H1 (cell line): ENCODE results near the gene MZF1. TPM values are rescaled to one million over a fixed set of nuclear protein-coding genes. Genes with fewer than 3 reads are reported as not detected.

Experiments
- CTCF ChIA-PET: fragments of 300-600 bp; sonication (Branson Sonifier 250); formaldehyde crosslinking; loops from one replicate; lab custom pipeline; 2021; ENCODE audit not compliant: partially characterized antibody; lab: Charles Lee
- POLR2A ChIA-PET: fragments of 300-600 bp; sonication (Branson Sonifier 250); formaldehyde crosslinking; loops from one replicate; lab custom pipeline; 2021; ENCODE audit warnings: inconsistent platforms; ENCODE audit not compliant: partially characterized antibody; lab: Charles Lee
- DNase-seq, 2 experiments: peaks; one replicate each; pipeline versions ENCODE4 v3.0.0 to v3.0.0-alpha.2; 2010 to 2022; ENCODE audit warnings: low spot score in 2 of 2, low read depth in 1 of 2, mixed read lengths in 1 of 2
- FAIRE-seq: peaks from 2 replicates; lab custom pipeline; 2011; peaks lifted over from hg19 to GRCh38; lab: Jason Lieb, UNC
- H2AFZ ChIP-seq: 2 replicates; pipeline ENCODE4 v1.8.1; 2012; ENCODE audit warnings: low read length, inconsistent platforms
- H2AK5ac ChIP-seq: 2 replicates; pipeline ENCODE4 v1.6.1; 2013; ENCODE audit warnings: low read depth, low read length
- H2BK120ac ChIP-seq: replicated peaks from 2 replicates; pipeline ENCODE3; 2013; ENCODE audit warnings: low read depth, low read length, inconsistent platforms
- H2BK12ac ChIP-seq: 2 replicates; pipeline ENCODE4 v1.6.1; 2013; ENCODE audit warnings: low read depth, low read length
- H2BK15ac ChIP-seq: 2 replicates; pipeline ENCODE4 v1.6.1; 2013; ENCODE audit warnings: low read length
- H2BK20ac ChIP-seq: 2 replicates; pipeline ENCODE4 v1.6.1; 2013; ENCODE audit warnings: low read length
- H2BK5ac ChIP-seq: 2 replicates; pipeline ENCODE4 v1.6.1; 2013; ENCODE audit warnings: low read depth, low read length
- H3K14ac ChIP-seq: 2 replicates; pipeline ENCODE4 v1.6.1; 2013; ENCODE audit warnings: inconsistent platforms; ENCODE audit not compliant: insufficient read length
- H3K18ac ChIP-seq: 2 replicates; pipeline ENCODE4 v1.6.1; 2013; ENCODE audit warnings: low read length; ENCODE audit errors: extremely low read depth
- H3K23ac ChIP-seq: 2 replicates; pipeline ENCODE4 v1.6.1; 2013; ENCODE audit warnings: inconsistent platforms; ENCODE audit not compliant: insufficient read length
- H3K23me2 ChIP-seq: 2 replicates; pipeline ENCODE4 v1.6.1; 2013; ENCODE audit warnings: low read depth, low read length
- H3K27ac ChIP-seq: 2 replicates; pipeline ENCODE4 v1.6.1; 2011; ENCODE audit warnings: low read depth, low read length, inconsistent platforms
- H3K27me3 ChIP-seq, 4 experiments: replicated peaks in 1 of 4; 1 replicate in 1 of 4; 2 replicates in 3 of 4; pipeline versions ENCODE4 v1.6.1 to v1.8.1; 2011 to 2013; ENCODE audit warnings: low read length in 3 of 4, mild to moderate bottlenecking in 3 of 4, inconsistent platforms in 2 of 4, mixed read lengths in 2 of 4, moderate library complexity in 1 of 4; ENCODE audit not compliant: control insufficient read depth in 3 of 4, insufficient read depth in 3 of 4; ENCODE audit errors: extremely low read depth in 1 of 4
- H3K36me3 ChIP-seq, 4 experiments: 2 replicates each; pipeline versions ENCODE4 v1.6.1 to v1.8.1; 2011 to 2013; ENCODE audit warnings: mild to moderate bottlenecking in 4 of 4, low read length in 3 of 4, moderate library complexity in 2 of 4, control low read depth in 1 of 4, inconsistent platforms in 1 of 4; ENCODE audit not compliant: insufficient read depth in 4 of 4, control insufficient read depth in 2 of 4
- H3K4ac ChIP-seq: replicated peaks from 2 replicates; pipeline ENCODE3; 2013; ENCODE audit warnings: low read length, low read depth, mixed read lengths, inconsistent platforms; ENCODE audit not compliant: insufficient read length
- H3K4me1 ChIP-seq, 4 experiments: replicated peaks in 1 of 4; 1 replicate in 1 of 4; 2 replicates in 3 of 4; pipeline versions ENCODE4 v1.6.1 to v1.8.1; 2011 to 2013; ENCODE audit warnings: low read length in 3 of 4, inconsistent platforms in 2 of 4, mixed read lengths in 1 of 4; ENCODE audit not compliant: insufficient read depth in 4 of 4, control insufficient read depth in 3 of 4
- H3K4me2 ChIP-seq, 2 experiments: 2 replicates each; pipeline versions ENCODE4 v1.6.1 to v1.8.1; 2011 to 2013; ENCODE audit warnings: low read depth in 2 of 2, low read length in 2 of 2, control low read depth in 1 of 2, inconsistent platforms in 1 of 2, mild to moderate bottlenecking in 1 of 2; ENCODE audit not compliant: insufficient read depth in 1 of 2
- H3K4me3 ChIP-seq, 4 experiments: fragments of 200-600, 300-600 bp in 1 of 4; sonication (generic), shearing (Covaris generic), sonication (Bioruptor Twin) in 1 of 4; 2 replicates each; pipeline versions ENCODE4 v1.5.1 to v1.8.1; 2011 to 2016; ENCODE audit warnings: low read length in 4 of 4, low read depth in 3 of 4, control low read depth in 2 of 4, inconsistent platforms in 2 of 4, mild to moderate bottlenecking in 2 of 4, mixed read lengths in 1 of 4, moderate library complexity in 1 of 4; ENCODE audit not compliant: insufficient read depth in 2 of 4; ENCODE audit errors: extremely low read depth in 1 of 4
- H3K56ac ChIP-seq: replicated peaks from 2 replicates; pipeline ENCODE3; 2013; ENCODE audit warnings: low read depth, mild to moderate bottlenecking, mixed read lengths, low read length, inconsistent platforms; ENCODE audit not compliant: insufficient read length
- H3K79me1 ChIP-seq: 2 replicates; pipeline ENCODE4 v1.6.1; 2013; ENCODE audit warnings: low read depth, low read length, control low read depth
- H3K79me2 ChIP-seq, 2 experiments: 2 replicates each; pipeline versions ENCODE4 v1.6.1 to v1.8.1; 2012 to 2013; ENCODE audit warnings: low read length in 2 of 2, mild to moderate bottlenecking in 2 of 2, inconsistent platforms in 1 of 2; ENCODE audit not compliant: insufficient read depth in 2 of 2, control insufficient read depth in 1 of 2
- H3K9ac ChIP-seq, 4 experiments: replicated peaks in 1 of 4; 1 replicate in 1 of 4; 2 replicates in 3 of 4; pipeline versions ENCODE4 v1.6.1 to v1.8.1; 2011 to 2013; ENCODE audit warnings: low read depth in 3 of 4, low read length in 3 of 4, control low read depth in 2 of 4, mild to moderate bottlenecking in 2 of 4, moderate library complexity in 2 of 4, inconsistent platforms in 1 of 4; ENCODE audit errors: extremely low read depth in 1 of 4
- H3K9me3 ChIP-seq, 2 experiments: 2 replicates each; pipeline versions ENCODE4 v1.6.1 to v1.8.1; 2012 to 2013; ENCODE audit warnings: mild to moderate bottlenecking in 2 of 2, moderate library complexity in 2 of 2, control low read depth in 1 of 2, inconsistent platforms in 1 of 2, low read depth in 1 of 2, low read length in 1 of 2, mixed read lengths in 1 of 2; ENCODE audit not compliant: insufficient read depth in 2 of 2
- H4K20me1 ChIP-seq, 2 experiments: replicated peaks in 1 of 2; 2 replicates each; pipeline versions ENCODE3 to v1.8.1; 2011 to 2013; ENCODE audit warnings: inconsistent platforms in 2 of 2, low read length in 2 of 2, mild to moderate bottlenecking in 1 of 2; ENCODE audit not compliant: insufficient read depth in 2 of 2, control insufficient read depth in 1 of 2
- H4K5ac ChIP-seq: 2 replicates; pipeline ENCODE4 v1.6.1; 2013; ENCODE audit warnings: low read length, low read depth, mixed read lengths, inconsistent platforms; ENCODE audit not compliant: insufficient read length
- H4K8ac ChIP-seq: 2 replicates; pipeline ENCODE4 v1.8.0; 2013; ENCODE audit warnings: mild to moderate bottlenecking, moderate library complexity, low read length, inconsistent platforms; ENCODE audit not compliant: insufficient read depth; ENCODE audit errors: extremely low read depth
- H4K91ac ChIP-seq: replicated peaks from 2 replicates; pipeline ENCODE3; 2013; ENCODE audit warnings: low read length, mixed read lengths, inconsistent platforms; ENCODE audit not compliant: insufficient read length
- BCL11A ChIP-seq, 2 experiments: IDR thresholded peaks; one replicate each; pipeline ENCODE4 v1.6.1; 2011; ENCODE audit warnings: low read depth in 2 of 2, low read length in 2 of 2, mild to moderate bottlenecking in 2 of 2
- CREB1 ChIP-seq: IDR thresholded peaks from 2 replicates; pipeline ENCODE4 v1.6.1; 2012; ENCODE audit warnings: inconsistent platforms
- GABPA ChIP-seq: IDR thresholded peaks from 2 replicates; pipeline ENCODE4 v1.6.1; 2011; ENCODE audit warnings: mild to moderate bottlenecking, low read length, moderate library complexity, borderline replicate concordance; ENCODE audit not compliant: insufficient read depth
- JUN ChIP-seq: IDR thresholded peaks from 2 replicates; pipeline ENCODE4 v1.6.1; 2011; ENCODE audit warnings: low read depth, mild to moderate bottlenecking, improper control_type of control experiment, low read length
- KDM4A ChIP-seq: IDR thresholded peaks from one replicate; pipeline ENCODE4 v1.7.1; 2012; ENCODE audit warnings: low read depth, mild to moderate bottlenecking, moderate library complexity, low read length, inconsistent platforms; ENCODE audit not compliant: severe bottlenecking
- KDM5A ChIP-seq: fragments of 200-600 bp; IDR thresholded peaks from 2 replicates; pipeline ENCODE4 v1.7.1; 2012; ENCODE audit warnings: mild to moderate bottlenecking, low read length, inconsistent platforms, mixed read lengths
- RNF2 ChIP-seq: fragments of 200-900, 300-1000 bp; sonication (generic); IDR thresholded peaks from 2 replicates; pipeline ENCODE4 v1.7.1; 2016; ENCODE audit warnings: borderline replicate concordance, low read depth, mild to moderate bottlenecking, antibody characterized with exemption, low read length; ENCODE audit not compliant: poor library complexity, severe bottlenecking; ENCODE audit errors: missing control alignments
- RXRA ChIP-seq: IDR thresholded peaks from 2 replicates; pipeline ENCODE4 v1.6.1; 2011; ENCODE audit warnings: low read depth, mild to moderate bottlenecking, low read length, moderate library complexity; ENCODE audit not compliant: insufficient read depth
- WGBS, 2 experiments: shearing (Covaris generic) in 1 of 2; methylation state at CpG; one replicate each; pipeline versions ENCODE4 v1.1.6 to v1.1.7; 2013 to 2015; ENCODE audit warnings: low lambda C conversion rate in 2 of 2, mixed read lengths in 2 of 2, inconsistent platforms in 1 of 2, low coverage in 1 of 2, missing lambda C conversion rate in 1 of 2; ENCODE audit not compliant: insufficient replicate concordance in 2 of 2, insufficient coverage in 1 of 2, insufficient read length in 1 of 2; ENCODE audit errors: extremely low coverage in 1 of 2, missing lambda C conversion rate in 1 of 2; 5-methylcytosine and 5-hydroxymethylcytosine counted together
- polyA plus RNA-seq, 7 experiments: library from polyadenylated mRNA; depleted of rRNA in 3 of 7; stranded (reverse) in 5 of 7; unstranded in 2 of 7; fragments of >200 nt in 5 of 7; fragments of 200-250 nt in 2 of 7; gene quantifications; 1 replicate in 5 of 7; 2 replicates in 1 of 7; 4 replicates in 1 of 7; pipeline versions ENCODE4 v1.2.1 to v1.2.3, GENCODE V29; 2011 to 2013; ENCODE audit warnings: missing spikeins in 2 of 7, mixed read lengths in 2 of 7
- total RNA-seq: library from RNA; stranded (reverse); fragmentation: NEBNext Ultra II Directional; extraction: Animal tissue kit (Norgen Biotek cat#: 25700); gene quantifications from 2 replicates; pipeline ENCODE4 v1.2.1, GENCODE V29; 2021

Gene MZF1
- total and polyA plus RNA-seq, 2 of the 8 experiments (the other 6 are each of a cell fraction or from before 2014, with no cell fraction given) = 15.2 to 25.0 TPM

DNA sequence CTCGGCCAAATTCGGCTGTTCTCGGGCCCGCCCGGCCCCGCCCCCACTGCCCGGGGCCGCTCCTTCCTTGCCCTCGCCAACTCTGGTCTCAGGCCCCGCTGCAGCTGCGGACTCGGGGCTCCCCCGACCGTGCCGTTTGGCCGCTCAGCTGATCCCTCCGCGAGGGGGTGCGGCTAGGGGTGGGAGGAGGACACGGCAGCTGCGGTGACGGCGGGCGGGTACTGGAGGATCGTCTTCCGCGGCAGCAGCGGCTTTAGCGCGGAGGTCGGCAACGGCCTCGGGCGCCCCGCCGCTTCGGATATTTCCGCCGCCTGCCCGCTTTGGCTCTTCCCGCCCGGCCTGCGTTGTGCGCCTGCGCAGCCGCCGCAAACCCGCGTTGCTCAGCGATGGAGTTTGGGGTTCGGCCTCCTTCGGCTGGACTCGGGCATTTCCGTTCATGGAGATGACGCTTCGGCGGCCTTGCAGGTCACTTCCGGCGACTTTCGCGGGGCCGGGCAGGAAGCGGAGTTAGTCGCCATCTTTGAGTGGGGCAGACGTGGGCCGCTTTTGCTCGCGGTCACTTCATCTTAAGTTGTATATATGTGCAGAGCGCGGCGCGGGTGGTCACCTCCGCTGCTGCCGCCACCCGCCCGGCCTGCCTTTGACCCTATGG lies 14.4 kb downstream of the MZF1 start:
- Histone ChIP-seq H2BK20ac (no peak overlapping the region), H3K4me3 (peak overlapping the region; percentile 76 to 97 (median 86)), H4K20me1 (peaks cover 0 to 7% of the 10 kb centered on the region in 2 experiments), H2AK5ac (peak overlapping the region; percentile 84), H3K79me2 (peaks cover 7 to 19% of the 10 kb centered on the region in 2 experiments), H2BK12ac (peak overlapping the region; percentile 95), H2BK5ac (peak overlapping the region; percentile 100), H3K27me3 (peaks cover 0 to 14% (median 5%) of the 10 kb centered on the region in 4 experiments; a peak in 4 of 7 replicates), H2AFZ (no peak overlapping the region), H4K91ac (peak overlapping the region; percentile 100), H2BK120ac (no peak overlapping the region), H3K4ac (peak overlapping the region; percentile 95), H3K27ac (peak overlapping the region; percentile 98), H3K4me2 (peak overlapping the region; percentile 78 to 96), H3K9me3 (no peaks in the 10 kb centered on the region), H3K9ac (peak overlapping the region; percentile 98 to 100 (median 98)), H2BK15ac (peak overlapping the region; percentile 97), H3K18ac (peak overlapping the region; percentile 100), H3K36me3 (peaks cover 6 to 15% (median 10%) of the 10 kb centered on the region in 4 experiments), H3K14ac (no peak overlapping the region), H3K23me2 (peaks cover 35% of the 10 kb centered on the region), H3K79me1 (peaks cover 2% of the 10 kb centered on the region), H3K23ac (no peak overlapping the region), H4K8ac (peak overlapping the region; percentile 99), H3K4me1 (peaks cover 0 to 45% (median 22%) of the 10 kb centered on the region in 4 experiments; a peak in 6 of 7 replicates), H4K5ac (peak overlapping the region; percentile 99), H3K56ac (peak overlapping the region; percentile 98)
- ChIA-PET CTCF (interaction anchor here (0.8 to 7.3 kb wide), 7 partner anchors 14 to 45 kb away, joined by 3 to 35 read pairs (median 5); partner anchors contain the start of gene ZBTB45), POLR2A (interaction anchor here (1.0 to 17.2 kb wide), 10 partner anchors 9 to 166 kb away, joined by 3 to 434 read pairs (median 14); partner anchors contain the start of genes CHMP2A, MZF1, RNF225 and SLC27A5)
- peak; percentile 97 to 100 for DNase-seq
- peak; percentile 62 for FAIRE-seq
- WGBS, 2 experiments = 0% methylated on average over 62 of the region's 76 CpGs; no CpG with 5 or more reads in 1 of the 2 experiments
- TF ChIP-seq KDM4A = peak; percentile 25
- TF ChIP-seq GABPA = peak; percentile 84; the same call in 1 of the 2 replicates
- no peak for TF ChIP-seq RXRA
- TF ChIP-seq CREB1 = peak; percentile 92
- no peak for TF ChIP-seq JUN
- TF ChIP-seq KDM5A = no peak
- no peak for TF ChIP-seq RNF2
- TF ChIP-seq BCL11A (IDR thresholded peaks at IDR 0.05; ENCODE audit: low read depth in 2 of 2, low read length in 2 of 2) = no peak
